ENCODE results near the gene SPINK5.

DNA sequence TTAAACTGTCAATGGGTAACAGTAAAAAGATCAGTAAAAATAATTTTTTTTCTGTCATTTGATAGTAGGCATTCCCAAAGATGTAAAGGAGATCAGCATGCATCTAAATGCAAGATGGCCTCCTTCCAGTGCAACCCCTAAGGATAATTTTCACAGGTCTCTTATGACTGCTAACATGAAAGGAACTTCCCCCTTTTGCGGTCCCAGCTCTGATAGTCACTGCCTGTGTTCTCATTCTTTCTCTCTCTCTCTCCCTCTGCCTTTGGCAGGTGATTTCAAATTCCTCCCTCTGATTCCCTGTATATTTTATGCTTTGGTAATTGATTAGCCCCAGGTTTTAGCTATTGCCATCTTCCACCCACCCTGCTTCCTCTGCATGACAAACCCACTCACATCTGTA is 113.4 kb downstream of the SPINK5 start:
- TF ChIP-seq CTCF (IDR thresholded peaks at IDR 0.05): no peak
- no peak for TF ChIP-seq POLR2A (IDR thresholded peaks at IDR 0.05)

Data from thyroid gland (tissue), 4 donors.